Neuron (in vitro differentiated cells): ENCODE measurements around the gene TP73.

Experiments
- H2AFZ ChIP-seq: one replicate; pipeline ENCODE4 v1.6.1; 2013; ENCODE audit warnings: low read depth, mild to moderate bottlenecking, inconsistent platforms, low read length, moderate library complexity
- H3K27me3 ChIP-seq: one replicate; pipeline ENCODE4 v1.6.1; 2013; ENCODE audit warnings: low read length; ENCODE audit not compliant: insufficient read depth
- H3K36me3 ChIP-seq: one replicate; pipeline ENCODE4 v1.6.1; 2013; ENCODE audit warnings: low read length; ENCODE audit not compliant: insufficient read depth
- H3K4me1 ChIP-seq: one replicate; pipeline ENCODE4 v1.6.1; 2013; ENCODE audit warnings: low read length; ENCODE audit not compliant: insufficient read depth
- H3K4me3 ChIP-seq: 2 replicates; pipeline ENCODE4 v1.5.1; 2013; ENCODE audit warnings: mild to moderate bottlenecking, low read length, moderate library complexity
- H3K9me3 ChIP-seq: one replicate; pipeline ENCODE4 v1.6.1; 2013; ENCODE audit warnings: low read length

TP73 gene

GRCh38 chr1:3773572-3774275 is 121.4 kb downstream of the TP73 start:
- Histone ChIP-seq H3K4me3 (no peak overlapping the region), H3K27me3 (no peaks in the 10 kb centered on the region), H2AFZ (no peak overlapping the region), H3K9me3 (no peaks in the 10 kb centered on the region), H3K4me1 (peaks cover 31% of the 10 kb centered on the region), H3K36me3 (no peaks in the 10 kb centered on the region)

DNA sequence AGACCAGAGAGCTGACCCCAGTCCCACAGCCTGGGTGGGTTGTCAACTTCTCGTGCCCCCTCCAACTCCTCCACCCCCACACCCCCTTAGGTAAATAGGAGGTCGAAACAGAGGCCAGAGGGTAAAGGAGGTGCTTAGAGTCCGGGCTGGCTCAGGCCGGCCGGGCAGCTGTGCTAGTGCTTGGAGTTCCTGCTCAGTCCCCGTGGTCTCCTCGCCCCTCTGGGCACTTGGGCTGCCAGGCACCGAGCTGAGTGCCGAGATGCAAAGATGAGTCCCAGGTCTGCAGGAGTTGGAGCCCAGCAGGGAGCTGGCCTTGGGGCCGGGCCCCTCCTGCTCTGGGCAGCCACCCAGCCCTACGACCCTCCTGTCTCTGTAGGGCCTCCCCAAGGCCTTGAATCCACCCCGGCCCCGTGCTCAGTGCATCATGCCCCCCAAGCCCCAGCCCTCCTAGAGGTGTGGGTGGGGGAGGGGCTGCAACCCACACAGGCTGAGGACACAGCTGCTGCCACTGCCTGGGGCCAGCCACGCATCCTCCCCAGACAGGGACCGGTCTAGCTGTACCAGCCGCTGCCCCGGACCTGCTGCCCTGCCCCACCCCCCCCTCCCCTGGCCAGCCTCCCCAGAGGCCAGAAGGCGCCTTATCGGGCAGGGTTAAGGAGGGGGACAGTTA is 122.1 kb downstream of the TP73 start:
- peaks cover 7% of the 10 kb centered on the region for H3K36me3 ChIP-seq
- no peak overlapping the region for H2AFZ ChIP-seq
- H3K9me3 ChIP-seq, result no peaks in the 10 kb centered on the region
- no peaks in the 10 kb centered on the region for H3K27me3 ChIP-seq
- H3K4me1 ChIP-seq, result peaks cover 31% of the 10 kb centered on the region
- no peak overlapping the region for H3K4me3 ChIP-seq

GRCh38 chr1:3774946-3775489 is 122.7 kb downstream of the TP73 start:
- Histone ChIP-seq H3K36me3 (peaks cover 7% of the 10 kb centered on the region), H3K4me3 (no peak overlapping the region), H3K27me3 (no peaks in the 10 kb centered on the region), H3K4me1 (peaks cover 31% of the 10 kb centered on the region), H2AFZ (no peak overlapping the region), H3K9me3 (no peaks in the 10 kb centered on the region)

GRCh38 chr1:3775490-3776230 is 123.3 kb downstream of the TP73 start:
- H3K36me3 ChIP-seq, result peaks cover 12% of the 10 kb centered on the region

DNA sequence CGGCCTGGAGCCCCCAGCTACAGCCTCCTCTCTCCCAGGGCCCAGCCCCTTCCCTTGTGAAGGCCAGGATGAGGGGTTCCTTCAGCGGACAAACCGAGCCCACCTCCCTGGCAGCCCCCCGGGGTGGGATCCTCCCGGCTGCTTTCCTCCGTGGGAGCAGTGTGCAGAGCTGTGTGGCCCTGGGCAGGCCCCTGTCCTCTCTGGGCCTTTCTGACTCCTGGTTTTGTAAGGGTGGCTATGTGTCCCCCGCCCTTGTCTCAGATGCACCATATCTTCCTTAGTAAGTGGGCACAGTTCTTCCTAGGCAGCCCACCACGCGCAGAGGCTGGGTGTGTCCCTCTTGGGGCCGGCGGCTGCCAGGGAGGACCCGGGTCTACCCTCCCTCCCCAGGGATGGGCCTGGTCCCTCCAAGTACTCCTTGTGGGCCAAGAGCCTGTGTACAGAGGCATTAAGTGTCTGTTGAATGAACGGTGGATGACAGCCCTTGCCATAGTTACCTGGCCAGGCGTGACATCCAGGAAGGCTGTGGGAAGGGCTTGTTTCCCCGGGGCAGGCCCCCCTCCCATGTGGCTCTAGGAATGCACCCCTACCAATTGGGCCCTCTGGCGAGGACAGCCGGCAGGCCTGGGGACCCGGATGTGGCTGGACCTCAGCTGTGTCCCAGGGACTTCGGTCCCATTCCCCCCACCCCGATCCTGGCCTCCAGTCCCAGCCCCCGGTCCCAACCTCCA is 124.1 kb downstream of the TP73 start:
- peaks cover 27% of the 10 kb centered on the region for H3K4me1 ChIP-seq
- no peak overlapping the region for H2AFZ ChIP-seq
- H3K36me3 ChIP-seq, result peaks cover 19% of the 10 kb centered on the region
- H3K4me3 ChIP-seq, result no peak overlapping the region
- H3K27me3 ChIP-seq, result no peaks in the 10 kb centered on the region
- no peaks in the 10 kb centered on the region for H3K9me3 ChIP-seq

More at GRCh38 chr1:3775490-3776230, 123.3 kb downstream of the TP73 start:
- H3K9me3 ChIP-seq, result no peaks in the 10 kb centered on the region
- H3K4me1 ChIP-seq, result peaks cover 31% of the 10 kb centered on the region
- H2AFZ ChIP-seq, result no peak overlapping the region
- H3K27me3 ChIP-seq, result no peaks in the 10 kb centered on the region
- H3K4me3 ChIP-seq, result no peak overlapping the region

GRCh38 chr1:3777078-3777547 is 124.8 kb downstream of the TP73 start:
- peaks cover 24% of the 10 kb centered on the region for H3K36me3 ChIP-seq
- peaks cover 20% of the 10 kb centered on the region for H3K4me1 ChIP-seq
- no peak overlapping the region for H3K4me3 ChIP-seq

DNA sequence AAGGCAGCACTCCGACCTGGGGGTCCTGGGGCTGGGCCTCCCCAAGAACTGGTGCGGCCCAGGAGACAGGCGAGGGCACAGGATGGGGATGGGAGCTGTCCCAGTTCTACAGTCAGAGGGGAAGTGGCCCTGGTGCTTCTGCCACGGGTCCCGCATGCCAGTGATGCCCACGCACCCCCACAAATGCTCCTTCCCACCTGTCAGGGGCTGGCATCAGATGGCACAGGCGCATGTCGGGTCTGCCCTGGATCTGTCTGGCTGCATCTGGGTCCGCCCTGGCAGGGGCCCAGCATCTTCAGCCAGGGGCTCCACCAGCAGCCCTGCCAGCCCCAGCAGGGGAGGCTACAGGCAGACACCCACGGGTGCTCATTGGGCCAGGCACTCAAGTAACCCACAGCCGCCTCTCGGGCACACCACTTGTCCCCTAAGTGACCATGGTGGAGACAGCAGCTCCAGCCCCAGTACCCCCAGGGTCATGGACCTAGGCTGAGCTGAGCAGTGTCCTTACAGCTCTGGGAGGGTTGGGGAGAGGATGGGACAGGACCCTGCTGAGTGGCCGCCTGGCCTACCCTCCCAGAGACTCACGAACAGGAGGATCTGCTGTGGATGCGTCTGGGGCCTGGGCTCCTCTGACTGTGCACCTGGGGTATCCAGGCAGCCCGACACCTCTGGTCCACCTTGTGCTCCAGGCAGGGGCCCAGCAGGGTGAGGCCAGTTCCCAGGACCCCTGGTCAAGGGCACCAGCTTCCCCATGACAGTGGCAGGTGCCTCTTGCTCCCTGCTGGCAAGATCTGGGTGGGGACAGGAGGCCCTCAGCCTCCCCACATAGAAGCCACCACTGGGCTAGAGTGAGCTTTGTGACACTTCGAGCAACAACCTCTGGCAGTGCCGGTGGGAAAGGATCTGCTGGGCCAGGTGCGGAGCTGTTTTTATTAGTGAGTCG is 125.6 kb downstream of the TP73 start:
- no peak overlapping the region for H2AFZ ChIP-seq
- H3K4me3 ChIP-seq, result no peak overlapping the region
- no peaks in the 10 kb centered on the region for H3K9me3 ChIP-seq
- H3K27me3 ChIP-seq, result no peaks in the 10 kb centered on the region
- peaks cover 20% of the 10 kb centered on the region for H3K4me1 ChIP-seq
- H3K36me3 ChIP-seq, result peaks cover 30% of the 10 kb centered on the region

More at GRCh38 chr1:3777078-3777547, 124.8 kb downstream of the TP73 start:
- Histone ChIP-seq H2AFZ (no peak overlapping the region), H3K9me3 (no peaks in the 10 kb centered on the region), H3K27me3 (no peaks in the 10 kb centered on the region)

DNA sequence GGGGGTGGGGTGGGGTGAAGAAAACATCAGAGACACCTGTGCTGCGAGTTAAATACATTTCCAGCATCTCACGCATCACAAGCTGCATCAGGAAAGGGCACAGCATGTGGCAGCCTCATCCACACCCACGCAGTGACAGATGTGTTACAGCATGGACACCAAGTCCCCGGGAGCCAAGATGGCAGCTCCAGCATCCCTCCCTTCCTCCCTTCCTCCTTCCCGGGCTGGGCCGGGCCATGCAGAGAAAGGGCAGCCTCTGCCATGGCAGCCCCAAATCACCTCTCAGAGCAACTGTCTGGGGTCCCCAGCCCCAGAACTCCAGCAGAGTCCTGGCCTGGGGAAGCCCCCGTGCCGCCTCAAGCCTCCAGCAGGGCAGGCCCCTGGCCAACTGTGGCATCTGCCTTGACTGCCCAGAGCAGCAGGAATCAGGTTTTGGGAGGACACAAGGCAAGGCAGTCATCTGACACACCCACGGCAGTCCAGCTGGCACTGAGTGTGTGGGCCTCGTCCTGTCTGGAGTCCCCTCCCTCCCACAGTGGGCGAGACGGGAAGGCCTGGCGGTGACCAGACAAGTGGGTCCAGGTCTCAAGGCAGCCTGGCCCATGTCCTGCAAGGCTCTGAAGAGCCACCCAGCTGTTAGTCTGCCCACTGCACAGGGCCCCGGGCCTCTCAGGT is 126.4 kb downstream of the TP73 start:
- H3K27me3 ChIP-seq, result no peaks in the 10 kb centered on the region
- no peak overlapping the region for H2AFZ ChIP-seq
- no peaks in the 10 kb centered on the region for H3K9me3 ChIP-seq
- H3K36me3 ChIP-seq, result peaks cover 36% of the 10 kb centered on the region
- no peak overlapping the region for H3K4me3 ChIP-seq
- H3K4me1 ChIP-seq, result peaks cover 18% of the 10 kb centered on the region

DNA sequence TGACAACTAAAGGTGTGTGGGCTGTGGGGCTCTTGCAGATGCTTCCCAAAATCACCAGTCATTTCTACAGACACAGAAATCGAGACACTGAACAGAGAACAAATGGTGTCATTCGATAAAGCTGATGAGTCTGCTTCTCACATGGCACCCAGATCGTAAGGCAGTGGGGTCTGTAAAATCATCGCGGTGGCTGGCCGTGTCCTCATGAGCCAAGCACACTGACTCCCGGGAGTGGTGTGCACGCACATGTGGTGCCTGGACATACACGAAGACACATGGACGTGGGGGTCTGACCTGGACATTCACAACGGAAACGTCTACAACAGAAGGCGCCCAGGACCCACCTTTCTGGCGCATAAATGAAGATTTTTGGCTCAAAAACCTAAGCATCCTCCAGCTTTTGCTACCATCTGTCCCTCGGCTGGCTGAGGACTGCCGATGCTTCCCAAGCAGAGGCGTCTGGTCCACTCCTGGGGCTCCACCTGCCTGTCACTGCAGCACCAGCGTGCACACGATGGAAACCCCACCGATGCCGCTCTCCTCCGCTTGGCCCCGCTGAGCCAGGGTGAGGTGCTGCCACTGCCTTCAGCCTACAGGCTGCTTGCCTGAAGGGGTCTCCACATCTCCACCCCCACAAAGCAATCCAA is 127.1 kb downstream of the TP73 start:
- no peak overlapping the region for H2AFZ ChIP-seq
- H3K27me3 ChIP-seq, result no peaks in the 10 kb centered on the region
- no peak overlapping the region for H3K4me3 ChIP-seq
- no peaks in the 10 kb centered on the region for H3K9me3 ChIP-seq
- peaks cover 43% of the 10 kb centered on the region for H3K36me3 ChIP-seq
- peaks cover 15% of the 10 kb centered on the region for H3K4me1 ChIP-seq

DNA sequence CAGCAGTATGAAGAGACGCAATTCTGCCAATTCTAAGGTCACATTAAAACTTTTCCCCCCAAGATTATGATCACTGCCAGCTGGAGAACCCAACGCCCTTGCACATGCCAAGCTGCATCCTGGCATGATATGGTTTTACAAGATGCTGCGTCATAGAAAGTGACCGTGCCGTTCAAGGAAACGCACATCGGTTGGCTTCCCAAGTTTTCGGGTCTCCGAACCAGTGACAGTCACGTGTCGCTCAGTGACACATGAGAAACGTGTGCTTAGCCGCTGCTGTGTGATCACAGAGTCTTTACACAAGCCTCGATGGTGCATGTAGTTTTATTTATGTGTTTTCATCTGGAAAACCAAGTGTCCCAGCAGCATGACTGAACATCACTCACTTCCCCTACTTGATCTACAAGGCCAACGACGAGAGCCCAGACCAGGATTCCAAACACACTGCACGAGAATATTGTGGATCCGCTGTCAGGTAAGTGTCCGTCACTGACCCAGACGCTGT is 127.6 kb downstream of the TP73 start:
- H2AFZ ChIP-seq, result no peak overlapping the region
- H3K4me3 ChIP-seq, result no peak overlapping the region
- H3K36me3 ChIP-seq, result peaks cover 47% of the 10 kb centered on the region
- H3K27me3 ChIP-seq, result no peaks in the 10 kb centered on the region
- peaks cover 9% of the 10 kb centered on the region for H3K4me1 ChIP-seq
- no peaks in the 10 kb centered on the region for H3K9me3 ChIP-seq

GRCh38 chr1:3780901-3781300 is 128.6 kb downstream of the TP73 start:
- Histone ChIP-seq H3K4me1 (no peaks in the 10 kb centered on the region), H3K36me3 (peaks cover 53% of the 10 kb centered on the region), H3K27me3 (no peaks in the 10 kb centered on the region), H2AFZ (no peak overlapping the region), H3K4me3 (no peak overlapping the region), H3K9me3 (no peaks in the 10 kb centered on the region)
